ENCODE measurements around the gene CHD6. TPM values are rescaled to one million over a fixed set of nuclear protein-coding genes. Genes with fewer than 3 reads are reported as not detected.
A peak's percentile ranks its signal among the peaks of the same experiment; 100 is the strongest.

CHD6 gene
- total RNA-seq, 1 experiment from 2014 or later, result 18.5 TPM

GRCh38 chr20:41432746-41433145 is 185.4 kb downstream of the CHD6 start:
- DNase-seq (ENCODE audit: low spot score), result no peak

- no peak for DNase-seq (ENCODE audit: low spot score)
These were observed 189.9 kb downstream of the CHD6 start for GRCh38 chr20:41428285-41428684.

GRCh38 chr20:41427833-41428232 is 190.3 kb downstream of the CHD6 start:
- DNase-seq (ENCODE audit: low spot score), result no peak

GRCh38 chr20:41426976-41427375 is 191.2 kb downstream of the CHD6 start:
- DNase-seq (ENCODE audit: low spot score), result no peak

GRCh38 chr20:41426086-41426830 is 191.9 kb downstream of the CHD6 start:
- DNase-seq (ENCODE audit: low spot score), result no peak

GRCh38 chr20:41425180-41425884 is 192.8 kb downstream of the CHD6 start:
- no peak for DNase-seq (ENCODE audit: low spot score)

- no peak for DNase-seq (ENCODE audit: low spot score)
These were observed 193.6 kb downstream of the CHD6 start for GRCh38 chr20:41424546-41424945.

- DNase-seq (ENCODE audit: low spot score), result no peak
These were observed 194.2 kb downstream of the CHD6 start for GRCh38 chr20:41424011-41424410.

GRCh38 chr20:41422953-41423352 is 195.2 kb downstream of the CHD6 start:
- DNase-seq (ENCODE audit: low spot score), result no peak

- DNase-seq (ENCODE audit: low spot score), result no peak
These were observed 199.4 kb downstream of the CHD6 start for GRCh38 chr20:41418739-41419293.

GRCh38 chr20:41418031-41418430 is 200.1 kb downstream of the CHD6 start:
- no peak for DNase-seq (ENCODE audit: low spot score)

GRCh38 chr20:41415191-41415590 is 203.0 kb downstream of the CHD6 start:
- DNase-seq (ENCODE audit: low spot score), result no peak

GRCh38 chr20:41413169-41413568 is 205.0 kb downstream of the CHD6 start:
- DNase-seq (ENCODE audit: low spot score), result no peak

- DNase-seq (ENCODE audit: low spot score), result no peak
These were observed 205.7 kb downstream of the CHD6 start for GRCh38 chr20:41412324-41413120.

GRCh38 chr20:41411391-41411847 is 206.8 kb downstream of the CHD6 start:
- peak; percentile 28 for DNase-seq (ENCODE audit: low spot score)

GRCh38 chr20:41408986-41409385 is 209.2 kb downstream of the CHD6 start:
- DNase-seq (ENCODE audit: low spot score), result no peak

- no peak for DNase-seq (ENCODE audit: low spot score)
These were observed 209.9 kb downstream of the CHD6 start for GRCh38 chr20:41408156-41408794.

GRCh38 chr20:41407607-41408006 is 210.6 kb downstream of the CHD6 start:
- DNase-seq (ENCODE audit: low spot score), result no peak

GRCh38 chr20:41406896-41407444 is 211.2 kb downstream of the CHD6 start:
- no peak for DNase-seq (ENCODE audit: low spot score)

- no peak for DNase-seq (ENCODE audit: low spot score)
These were observed 211.8 kb downstream of the CHD6 start for GRCh38 chr20:41406353-41406752.

GRCh38 chr20:41405436-41405835 is 212.7 kb downstream of the CHD6 start:
- no peak for DNase-seq (ENCODE audit: low spot score)
